ENCODE measurements around the gene KIF13A. TPM values are rescaled to one million over a fixed set of nuclear protein-coding genes. Genes with fewer than 3 reads are reported as not detected.

KIF13A gene
- total and polyA plus RNA-seq, 10 of the 15 experiments (the other 5 are each of a cell fraction or from before 2014, with no cell fraction given), result 0.02 to 0.26 (median 0.13) TPM; not detected in 2

- SMC1A ChIA-PET (ENCODE audit: uncharacterized antibody, unreplicated experiment), result interaction anchor here (0.9 to 2.5 kb wide), 2 partner anchors 13 to 95 kb away, joined by 3 to 9 read pairs; no protein-coding TSS in a partner anchor
- Histone ChIP-seq H3K27me3 (replicated peaks in 1 of 2; ENCODE audit: control insufficient read depth in 2 of 2, insufficient read depth in 2 of 2, low read length in 1 of 2) (no peaks in the 10 kb centered on the region), H3K4me1 (ENCODE audit: control insufficient read depth, insufficient read depth, low read length) (no peaks in the 10 kb centered on the region), H3K4me2 (ENCODE audit: control insufficient read depth, insufficient read depth) (no peak overlapping the region), H3K79me2 (ENCODE audit: control insufficient read depth, insufficient read depth, low read length) (peaks cover 27% of the 10 kb centered on the region), H3K27ac (ENCODE audit: control insufficient read depth, insufficient read depth) (no peak overlapping the region), H3K9ac (ENCODE audit: control insufficient read depth, insufficient read depth, low read length) (no peak overlapping the region), H3K36me3 (ENCODE audit: control insufficient read depth in 2 of 2, insufficient read depth in 2 of 2, low read length in 1 of 2) (no peaks in the 10 kb centered on the region), H4K20me1 (ENCODE audit: control insufficient read depth, insufficient read depth) (no peaks in the 10 kb centered on the region), H3K4me3 (no peak overlapping the region), H3K9me3 (replicated peaks; ENCODE audit: control insufficient read depth, insufficient read depth, low read length) (no peaks in the 10 kb centered on the region), H2AFZ (ENCODE audit: control insufficient read depth, low read depth, low read length) (no peak overlapping the region)
- in situ Hi-C loops (cut with MboI) (no loop called here), intact Hi-C loops (cut with micrococcal nuclease; ENCODE audit: unreplicated experiment) (loop anchor here (5.0 to 10.0 kb wide), 3 partner anchors 278 to 553 kb away; partner anchors contain the start of genes DEK, KDM1B, KIF13A and TPMT)
- DNase-seq (ENCODE audit: low read depth, low spot score) (no peak), FAIRE-seq (no peak), ATAC-seq (no peak)
- TF ChIP-seq IRF4 (IDR thresholded peaks at IDR 0.05; ENCODE audit: low read depth, low read length) (no peak), MYB (IDR thresholded peaks at IDR 0.05; ENCODE audit: borderline replicate concordance, low read depth, low read length) (no peak), CHD4 (IDR thresholded peaks at IDR 0.05) (no peak), CHD2 (IDR thresholded peaks at IDR 0.05; ENCODE audit: borderline replicate concordance, low read depth, low read length) (no peak), ATF2 (IDR thresholded peaks at IDR 0.05; ENCODE audit: low read length) (no peak), RCOR1 (conservative IDR thresholded peaks at IDR 0.05; ENCODE audit: low read depth, low read length) (no peak), ZNF274 (IDR thresholded peaks at IDR 0.05; ENCODE audit: insufficient read depth, insufficient read length) (no peak), RBBP5 (conservative IDR thresholded peaks at IDR 0.05) (no peak), SUZ12 (IDR thresholded peaks at IDR 0.05; ENCODE audit: unreplicated experiment) (no peak), MXI1 (IDR thresholded peaks at IDR 0.05; ENCODE audit: low read depth, low read length) (no peak), ATF3 (IDR thresholded peaks at IDR 0.05; ENCODE audit: borderline replicate concordance, extremely low read depth, low read depth, low read length) (no peak), JUND (IDR thresholded peaks at IDR 0.05; ENCODE audit: low read depth, low read length) (no peak), ESRRA (IDR thresholded peaks at IDR 0.05; ENCODE audit: low read length) (no peak), TBL1XR1 (IDR thresholded peaks at IDR 0.05; ENCODE audit: low read depth, low read length) (no peak), RFX5 (IDR thresholded peaks at IDR 0.05; ENCODE audit: low read depth, low read length) (no peak)
- TF ChIP-seq, protein P1, sequence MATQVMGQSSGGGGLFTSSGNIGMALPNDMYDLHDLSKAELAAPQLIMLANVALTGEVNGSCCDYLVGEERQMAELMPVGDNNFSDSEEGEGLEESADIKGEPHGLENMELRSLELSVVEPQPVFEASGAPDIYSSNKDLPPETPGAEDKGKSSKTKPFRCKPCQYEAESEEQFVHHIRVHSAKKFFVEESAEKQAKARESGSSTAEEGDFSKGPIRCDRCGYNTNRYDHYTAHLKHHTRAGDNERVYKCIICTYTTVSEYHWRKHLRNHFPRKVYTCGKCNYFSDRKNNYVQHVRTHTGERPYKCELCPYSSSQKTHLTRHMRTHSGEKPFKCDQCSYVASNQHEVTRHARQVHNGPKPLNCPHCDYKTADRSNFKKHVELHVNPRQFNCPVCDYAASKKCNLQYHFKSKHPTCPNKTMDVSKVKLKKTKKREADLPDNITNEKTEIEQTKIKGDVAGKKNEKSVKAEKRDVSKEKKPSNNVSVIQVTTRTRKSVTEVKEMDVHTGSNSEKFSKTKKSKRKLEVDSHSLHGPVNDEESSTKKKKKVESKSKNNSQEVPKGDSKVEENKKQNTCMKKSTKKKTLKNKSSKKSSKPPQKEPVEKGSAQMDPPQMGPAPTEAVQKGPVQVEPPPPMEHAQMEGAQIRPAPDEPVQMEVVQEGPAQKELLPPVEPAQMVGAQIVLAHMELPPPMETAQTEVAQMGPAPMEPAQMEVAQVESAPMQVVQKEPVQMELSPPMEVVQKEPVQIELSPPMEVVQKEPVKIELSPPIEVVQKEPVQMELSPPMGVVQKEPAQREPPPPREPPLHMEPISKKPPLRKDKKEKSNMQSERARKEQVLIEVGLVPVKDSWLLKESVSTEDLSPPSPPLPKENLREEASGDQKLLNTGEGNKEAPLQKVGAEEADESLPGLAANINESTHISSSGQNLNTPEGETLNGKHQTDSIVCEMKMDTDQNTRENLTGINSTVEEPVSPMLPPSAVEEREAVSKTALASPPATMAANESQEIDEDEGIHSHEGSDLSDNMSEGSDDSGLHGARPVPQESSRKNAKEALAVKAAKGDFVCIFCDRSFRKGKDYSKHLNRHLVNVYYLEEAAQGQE (IDR thresholded peaks at IDR 0.05; ENCODE audit: low read depth, low read length), result no peak
- TF ChIP-seq, protein P2, sequence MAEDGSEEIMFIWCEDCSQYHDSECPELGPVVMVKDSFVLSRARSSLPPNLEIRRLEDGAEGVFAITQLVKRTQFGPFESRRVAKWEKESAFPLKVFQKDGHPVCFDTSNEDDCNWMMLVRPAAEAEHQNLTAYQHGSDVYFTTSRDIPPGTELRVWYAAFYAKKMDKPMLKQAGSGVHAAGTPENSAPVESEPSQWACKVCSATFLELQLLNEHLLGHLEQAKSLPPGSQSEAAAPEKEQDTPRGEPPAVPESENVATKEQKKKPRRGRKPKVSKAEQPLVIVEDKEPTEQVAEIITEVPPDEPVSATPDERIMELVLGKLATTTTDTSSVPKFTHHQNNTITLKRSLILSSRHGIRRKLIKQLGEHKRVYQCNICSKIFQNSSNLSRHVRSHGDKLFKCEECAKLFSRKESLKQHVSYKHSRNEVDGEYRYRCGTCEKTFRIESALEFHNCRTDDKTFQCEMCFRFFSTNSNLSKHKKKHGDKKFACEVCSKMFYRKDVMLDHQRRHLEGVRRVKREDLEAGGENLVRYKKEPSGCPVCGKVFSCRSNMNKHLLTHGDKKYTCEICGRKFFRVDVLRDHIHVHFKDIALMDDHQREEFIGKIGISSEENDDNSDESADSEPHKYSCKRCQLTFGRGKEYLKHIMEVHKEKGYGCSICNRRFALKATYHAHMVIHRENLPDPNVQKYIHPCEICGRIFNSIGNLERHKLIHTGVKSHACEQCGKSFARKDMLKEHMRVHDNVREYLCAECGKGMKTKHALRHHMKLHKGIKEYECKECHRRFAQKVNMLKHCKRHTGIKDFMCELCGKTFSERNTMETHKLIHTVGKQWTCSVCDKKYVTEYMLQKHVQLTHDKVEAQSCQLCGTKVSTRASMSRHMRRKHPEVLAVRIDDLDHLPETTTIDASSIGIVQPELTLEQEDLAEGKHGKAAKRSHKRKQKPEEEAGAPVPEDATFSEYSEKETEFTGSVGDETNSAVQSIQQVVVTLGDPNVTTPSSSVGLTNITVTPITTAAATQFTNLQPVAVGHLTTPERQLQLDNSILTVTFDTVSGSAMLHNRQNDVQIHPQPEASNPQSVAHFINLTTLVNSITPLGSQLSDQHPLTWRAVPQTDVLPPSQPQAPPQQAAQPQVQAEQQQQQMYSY (CRISPR knock-in tag; IDR thresholded peaks at IDR 0.05), result no peak
- WGBS (ENCODE audit: insufficient coverage, insufficient replicate concordance, low lambda C conversion rate, missing lambda C conversion rate), result 100% methylated on average over 2 of the region's 2 CpGs
- RAD21 ChIA-PET (ENCODE audit: unreplicated experiment), result no interaction called here
- CTCF ChIA-PET, result interaction anchor here (0.9 kb wide), 1 partner anchor 94 kb away, joined by 4 read pairs; no protein-coding TSS in a partner anchor
- BruUV-seq (replicated peaks), result no TSS peak
- POLR2A ChIA-PET, result no interaction called here
Observed at GRCh38 chr6:17709476-17709875, 278.0 kb downstream of the KIF13A start.

Data from GM12878 (cell line).